Adrenal gland (tissue), 12 donors: ENCODE measurements around the gene CADPS. TPM values are rescaled to one million over a fixed set of nuclear protein-coding genes. Genes with fewer than 3 reads are reported as not detected.
A peak's percentile ranks its signal among the peaks of the same experiment; 100 is the strongest.

Experiments
- DNase-seq, 7 donors: peaks; one replicate each; pipeline ENCODE4 v3.0.0-alpha.2; 2019 to 2020
- H3K27ac ChIP-seq, 5 donors: fragments of 200-600 bp; sonication (generic) in 4 of 5; 1 replicate in 3 of 5; 2 replicates in 2 of 5; pipeline versions ENCODE4 v1.5.1 to v1.8.0; 2016 to 2020; ENCODE audit warnings: mild to moderate bottlenecking in 1 of 5
- H3K27me3 ChIP-seq: fragments of 200-600 bp; 2 replicates; pipeline ENCODE4 v1.8.0; 2021
- H3K36me3 ChIP-seq, 2 donors: fragments of 200-600 bp; replicated peaks in 1 of 2; 1 replicate in 1 of 2; 2 replicates in 1 of 2; pipeline versions ENCODE4 v1.5.1 to v1.8.0; 2018 to 2022
- H3K4me1 ChIP-seq, 2 donors: fragments of 200-600 bp; replicated peaks in 1 of 2; 1 replicate in 1 of 2; 2 replicates in 1 of 2; pipeline versions ENCODE4 v1.5.1 to v1.8.0; 2018 to 2021
- H3K4me3 ChIP-seq, 4 donors: fragments of 200-600 bp; sonication (generic) in 3 of 4; one replicate each; pipeline ENCODE4 v1.5.1; 2016 to 2018
- H3K9me3 ChIP-seq, 3 donors: fragments of 200-600 bp; sonication (generic) in 1 of 3; replicated peaks in 1 of 3; 1 replicate in 2 of 3; 2 replicates in 1 of 3; pipeline versions ENCODE4 v1.5.1 to v1.8.0; 2016 to 2021
- CTCF ChIP-seq, 6 experiments: fragments of 450-650 bp in 4 of 6; fragments of 200-600 bp in 2 of 6; sonication (generic) in 1 of 6; IDR thresholded peaks; 1 replicate in 5 of 6; 2 replicates in 1 of 6; pipeline versions ENCODE4 v1.5.1 to v1.8.0; 2016 to 2021; ENCODE audit warnings: antibody characterized with exemption in 6 of 6, mild to moderate bottlenecking in 2 of 6, moderate library complexity in 1 of 6
- POLR2A ChIP-seq, 2 donors: fragments of 450-650 bp; IDR thresholded peaks; one replicate each; pipeline ENCODE4 v1.6.1; 2017; ENCODE audit warnings: antibody characterized with exemption in 2 of 2, mild to moderate bottlenecking in 2 of 2, moderate library complexity in 1 of 2
- WGBS, 4 donors: extraction: QIAGEN DNeasy Blood & Tissue Kit in 2 of 4; methylation state at CpG; one replicate each; pipeline versions ENCODE4 v1.1.5 to v1.1.7; 2013 to 2017; 5-methylcytosine and 5-hydroxymethylcytosine counted together
- intact Hi-C, 2 donors: fragments of 100-400 bp; cut with DNase I; formaldehyde crosslinking; loops; one replicate each; pipeline versions ENCODE4 v1.14.1 to v1.15.0; 2022 to 2023
- polyA plus RNA-seq, 3 donors: library from polyadenylated mRNA; stranded (reverse); fragments of 200-250 nt in 2 of 3; fragments of 350-450 nt in 1 of 3; fragmentation: Illumina TruSeq in 1 of 3; extraction: RNeasy Lipid Tissue Mini Kit (QIAGEN cat#74804) in 1 of 3; gene quantifications; one replicate each; pipeline ENCODE4 v1.2.3, GENCODE V29; 2013 to 2014
- total RNA-seq, 9 donors: library from RNA; depleted of rRNA in 4 of 9; stranded (reverse); fragments of >200 nt in 4 of 9; fragments of 120-200 nt in 1 of 9; fragmentation: NEBNext Ultra II Directional in 1 of 9; extraction: Animal tissue kit (Norgen Biotek cat#: 25700) in 1 of 9; gene quantifications; one replicate each; pipeline versions ENCODE4 v1.1.0 to v1.2.4, GENCODE V29; 2013 to 2023
- donor health status: healthy with polysubstance abuse.
- donor health status: Bipolar disorder and iron deficiency.
- donor health status: DM: yes; HTN: yes; CAD: no.
- donor health status: DM: no; HTN: no; CAD: no.
- donor health status: DM: no; HTN: no; CAD: no.
- donor health status: DM: yes; HTN: yes; CAD: no.

CADPS gene
- total and polyA plus RNA-seq, 12 donors = 0.24 to 36.5 (median 11.2) TPM; not detected in 2

GRCh38 chr3:62873761-62874710 is 1.2 kb downstream of the CADPS start:
- DNase-seq = peak in 6 of 7 donors; percentile 8 to 71 (median 20)
- TF ChIP-seq CTCF (IDR thresholded peaks at IDR 0.05) = peak in 1 of 6 experiments; percentile 10
- TF ChIP-seq POLR2A (IDR thresholded peaks at IDR 0.05) = no peak
- no peak overlapping the region for H3K27ac ChIP-seq
- H3K4me1 ChIP-seq = peaks cover 8 to 9% of the 10 kb centered on the region in 2 donors
- WGBS, 4 donors = 1 to 2% (median 1%) methylated on average over 21 to 77 of the region's 77 CpGs
- H3K36me3 ChIP-seq = no peaks in the 10 kb centered on the region
- peak overlapping the region in 1 of 4 donors; percentile 38 for H3K4me3 ChIP-seq
- no peaks in the 10 kb centered on the region for H3K9me3 ChIP-seq
- intact Hi-C loops = no loop called here
- peaks cover 25% of the 10 kb centered on the region for H3K27me3 ChIP-seq

GRCh38 chr3:62873451-62873760 is 1.8 kb downstream of the CADPS start:
- no peak overlapping the region for H3K27ac ChIP-seq
- peaks cover 25% of the 10 kb centered on the region for H3K27me3 ChIP-seq
- intact Hi-C loops = no loop called here
- no peaks in the 10 kb centered on the region for H3K9me3 ChIP-seq
- DNase-seq = no peak
- WGBS, 4 donors = 6 to 17% (median 11%) methylated on average over 4 of the region's 4 CpGs
- TF ChIP-seq CTCF (IDR thresholded peaks at IDR 0.05) (no peak), POLR2A (IDR thresholded peaks at IDR 0.05) (no peak)
- H3K4me1 ChIP-seq = peaks cover 8 to 9% of the 10 kb centered on the region in 2 donors
- peak overlapping the region in 1 of 4 donors; percentile 38 for H3K4me3 ChIP-seq
- no peaks in the 10 kb centered on the region for H3K36me3 ChIP-seq

- no peak for TF ChIP-seq POLR2A (IDR thresholded peaks at IDR 0.05)
- TF ChIP-seq CTCF (IDR thresholded peaks at IDR 0.05) = no peak
- DNase-seq = no peak
- Histone ChIP-seq H3K9me3 (no peaks in the 10 kb centered on the region), H3K27me3 (peaks cover 25% of the 10 kb centered on the region), H3K4me1 (peaks cover 8 to 9% of the 10 kb centered on the region in 2 donors), H3K36me3 (no peaks in the 10 kb centered on the region), H3K27ac (no peak overlapping the region), H3K4me3 (no peak overlapping the region)
- 20 to 42% (median 37%) methylated on average over 1 of the region's 1 CpG for WGBS, 4 donors
- intact Hi-C loops = no loop called here
Observed at GRCh38 chr3:62872318-62872717, 2.9 kb downstream of the CADPS start.

DNA sequence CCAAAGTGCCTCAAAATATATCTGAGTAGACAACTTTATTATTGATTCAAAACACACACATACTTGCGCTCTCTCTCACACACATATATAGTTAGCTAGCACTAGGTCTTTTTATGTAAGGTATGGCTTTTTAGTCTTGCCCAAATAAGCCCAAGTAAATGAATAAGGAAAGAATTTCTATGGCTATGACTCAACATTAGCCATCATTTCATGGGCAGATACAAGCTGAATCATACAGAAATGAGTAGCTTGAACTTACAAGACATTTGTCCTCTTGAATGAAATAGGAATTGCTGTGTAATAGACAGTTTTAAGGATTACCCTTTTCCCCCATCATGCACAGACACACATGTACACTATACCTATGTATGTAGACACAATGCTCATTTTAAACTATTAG is 4.9 kb downstream of the CADPS start:
- 79 to 89% (median 85%) methylated on average over 1 of the region's 1 CpG for WGBS, 4 donors
- intact Hi-C loops = no loop called here
- TF ChIP-seq POLR2A (IDR thresholded peaks at IDR 0.05) (no peak), CTCF (IDR thresholded peaks at IDR 0.05) (no peak)
- Histone ChIP-seq H3K36me3 (no peaks in the 10 kb centered on the region), H3K27ac (no peak overlapping the region), H3K27me3 (peaks cover 20% of the 10 kb centered on the region), H3K4me1 (peaks cover 8 to 9% of the 10 kb centered on the region in 2 donors), H3K4me3 (no peak overlapping the region), H3K9me3 (no peaks in the 10 kb centered on the region)
- no peak for DNase-seq
